ENCODE results near the gene IRX1. TPM values are rescaled to one million over a fixed set of nuclear protein-coding genes. Genes with fewer than 3 reads are reported as not detected.

IRX1 gene
- 0.62 TPM for total RNA-seq

DNA sequence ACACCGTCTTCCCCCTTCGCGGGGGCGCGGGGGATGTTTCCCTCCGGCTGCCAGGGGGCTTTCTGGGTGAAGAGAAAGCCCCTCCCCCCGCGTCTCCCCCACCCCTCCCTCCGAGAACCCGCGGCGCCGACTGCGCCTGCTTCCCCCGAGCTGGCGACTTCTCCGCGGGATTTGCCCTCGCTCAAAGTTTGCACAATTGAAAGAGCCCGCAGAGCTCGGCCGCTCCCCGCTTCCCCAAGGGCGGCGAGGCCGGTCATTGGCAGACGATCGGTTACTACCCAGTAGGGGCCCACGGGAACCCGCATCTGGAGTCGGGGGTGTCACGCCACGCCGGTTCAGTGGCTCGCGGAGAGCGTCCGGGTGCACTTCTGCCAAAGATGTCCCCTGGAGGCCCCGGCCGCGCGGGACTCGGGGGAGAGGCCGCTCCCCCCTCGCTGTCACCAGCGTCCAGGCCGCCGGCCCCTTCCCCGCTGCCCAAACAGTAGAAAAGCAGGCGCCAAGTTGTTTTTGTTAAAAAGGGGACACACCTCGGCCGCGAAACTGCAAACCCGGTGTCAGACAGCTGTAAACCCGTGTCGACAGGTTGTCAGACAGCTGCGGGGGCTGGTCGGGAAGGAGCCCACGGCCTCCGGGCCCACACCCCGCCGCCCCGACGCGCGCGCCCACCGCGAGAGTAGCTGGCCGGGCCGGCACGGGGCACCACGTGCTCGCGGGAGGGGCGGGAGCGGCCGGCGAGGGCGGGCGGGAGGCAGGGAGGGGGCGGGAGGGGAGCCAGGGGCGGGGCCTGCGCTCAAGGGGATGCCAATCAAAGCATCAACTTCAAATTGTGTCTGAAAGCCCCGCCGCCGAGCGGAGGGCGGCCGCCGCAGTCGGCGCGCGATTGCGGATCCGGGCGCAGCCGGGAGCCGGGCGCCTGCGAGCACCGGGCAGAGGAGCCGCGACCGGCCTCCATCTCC is at the start of gene IRX1:
Gene IRX1 (plus strand): TSS at position 827 of the 956 bp plus-strand sequence. CDS start 274 bp downstream, outside the sequence.
- ATAC-seq, result peak; percentile 41
- no peak for DNase-seq (ENCODE audit: low spot score)
- intact Hi-C loops (cut with DNase I), result no loop called here

DNA sequence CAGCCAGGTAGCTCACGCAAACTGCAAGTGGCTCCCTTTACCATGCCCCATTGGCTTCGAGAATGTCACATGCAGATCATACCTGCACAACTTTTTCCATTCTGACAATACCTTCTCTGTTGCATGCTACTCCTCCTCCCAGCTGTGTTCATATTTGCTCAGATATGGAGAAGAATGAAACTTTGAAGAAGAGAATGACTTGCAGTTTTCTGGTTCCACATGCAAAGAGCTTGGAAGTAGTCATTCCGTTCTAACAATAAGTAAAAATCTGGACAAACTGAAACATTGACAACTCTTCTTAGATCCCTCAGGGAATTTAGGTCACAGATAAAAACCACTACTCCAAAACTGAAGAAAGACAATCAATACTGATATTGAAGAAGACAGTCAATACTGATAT is 49.6 kb upstream of the IRX1 start:
- intact Hi-C loops (cut with DNase I), result no loop called here
- DNase-seq (ENCODE audit: low spot score) (no peak), ATAC-seq (no peak)

DNA sequence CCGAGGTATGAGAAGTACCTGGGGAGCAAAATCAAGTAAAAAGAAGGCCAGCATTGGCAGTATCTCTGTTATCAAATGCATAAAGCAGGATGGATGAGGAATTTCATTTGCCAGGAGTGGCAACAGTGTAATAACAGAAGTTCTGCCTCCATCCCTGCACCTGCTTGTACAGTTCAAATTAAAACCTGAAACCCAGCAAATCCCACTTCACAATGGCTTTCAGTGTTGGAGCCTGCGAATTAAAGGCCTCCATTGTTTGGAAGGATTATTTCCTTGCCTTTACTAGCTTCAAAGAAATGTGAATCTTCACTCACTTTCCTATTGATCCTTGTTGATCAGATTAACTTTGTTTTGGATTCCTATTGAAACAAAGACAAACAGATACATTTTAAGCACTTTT is 31.5 kb upstream of the IRX1 start:
- intact Hi-C loops (cut with DNase I), result no loop called here
- ATAC-seq (no peak), DNase-seq (ENCODE audit: low spot score) (no peak)

DNA sequence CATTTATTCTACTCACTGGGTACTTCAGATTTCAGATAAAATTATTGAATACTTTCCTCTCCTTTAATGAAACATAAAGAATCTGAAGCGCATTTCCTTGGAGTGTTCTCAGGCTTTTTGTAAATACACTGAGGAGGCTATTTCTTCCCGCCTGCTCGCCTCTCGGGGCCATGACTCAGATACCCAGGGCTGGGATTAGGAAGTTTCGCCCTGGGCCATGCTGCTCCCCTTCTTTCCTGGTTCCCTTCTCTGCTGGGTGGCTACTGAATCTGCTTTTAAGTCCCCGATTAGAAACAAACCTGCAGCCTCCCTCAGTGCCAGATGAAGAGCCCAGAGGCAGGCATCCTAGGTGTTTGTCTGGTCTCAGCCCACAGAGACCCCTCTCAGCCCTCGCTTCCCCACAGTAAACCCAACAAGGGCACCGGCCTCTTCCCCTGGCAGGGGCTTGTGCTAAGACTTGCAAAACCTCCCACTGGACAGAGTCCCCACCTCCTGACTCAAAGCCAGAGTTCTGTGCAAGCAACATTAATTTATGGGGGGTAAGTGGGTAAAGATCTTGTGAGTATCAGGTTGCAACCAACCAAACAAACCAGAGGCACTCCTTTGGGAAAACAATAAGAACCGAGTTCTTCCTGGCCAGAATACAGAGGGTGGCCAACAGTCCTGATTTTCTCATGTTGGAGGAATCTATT is 30.7 kb upstream of the IRX1 start:
- DNase-seq (ENCODE audit: low spot score) (no peak), ATAC-seq (no peak)
- intact Hi-C loops (cut with DNase I), result no loop called here

DNA sequence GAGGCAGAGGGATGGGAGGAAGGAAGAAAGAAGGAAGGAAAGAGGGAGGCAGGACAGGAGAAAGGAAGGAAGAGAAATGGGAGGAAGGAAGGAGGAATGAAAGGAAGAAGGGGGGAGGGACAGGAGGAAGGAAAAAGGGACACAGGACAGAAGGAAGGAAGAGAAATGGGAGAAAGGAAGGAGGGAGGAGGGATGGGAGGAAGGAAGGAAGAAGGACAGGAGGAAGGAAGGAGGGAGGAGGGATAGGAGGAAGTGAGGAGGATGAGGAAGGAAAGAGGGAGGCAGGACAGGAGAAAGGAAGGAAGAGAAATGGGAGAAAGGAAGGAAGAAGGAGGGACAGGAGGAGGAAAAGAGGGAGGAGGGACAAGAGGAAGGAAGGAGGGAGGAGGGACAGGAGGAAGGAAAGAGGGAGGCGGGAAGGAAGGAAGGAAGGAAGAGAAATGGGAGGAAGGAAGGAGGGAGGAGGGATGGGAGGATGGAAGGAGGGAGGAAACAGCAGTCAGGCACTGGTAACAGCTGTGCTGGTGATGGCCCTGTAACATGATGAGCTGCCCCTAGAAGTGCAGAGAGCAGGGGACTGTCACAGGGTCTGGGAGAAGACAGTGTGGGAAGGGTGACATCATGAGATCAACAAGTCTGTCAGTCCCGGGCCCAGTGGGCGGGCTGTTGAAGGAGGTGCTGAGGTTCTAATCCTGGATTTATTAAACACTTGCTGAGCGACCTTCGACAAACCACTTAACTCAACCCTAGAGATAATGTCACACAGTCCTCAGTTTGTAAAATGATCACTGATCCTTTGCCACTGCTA is 10.7 kb upstream of the IRX1 start:
- no peak for DNase-seq (ENCODE audit: low spot score)
- intact Hi-C loops (cut with DNase I), result no loop called here
- ATAC-seq, result no peak

DNA sequence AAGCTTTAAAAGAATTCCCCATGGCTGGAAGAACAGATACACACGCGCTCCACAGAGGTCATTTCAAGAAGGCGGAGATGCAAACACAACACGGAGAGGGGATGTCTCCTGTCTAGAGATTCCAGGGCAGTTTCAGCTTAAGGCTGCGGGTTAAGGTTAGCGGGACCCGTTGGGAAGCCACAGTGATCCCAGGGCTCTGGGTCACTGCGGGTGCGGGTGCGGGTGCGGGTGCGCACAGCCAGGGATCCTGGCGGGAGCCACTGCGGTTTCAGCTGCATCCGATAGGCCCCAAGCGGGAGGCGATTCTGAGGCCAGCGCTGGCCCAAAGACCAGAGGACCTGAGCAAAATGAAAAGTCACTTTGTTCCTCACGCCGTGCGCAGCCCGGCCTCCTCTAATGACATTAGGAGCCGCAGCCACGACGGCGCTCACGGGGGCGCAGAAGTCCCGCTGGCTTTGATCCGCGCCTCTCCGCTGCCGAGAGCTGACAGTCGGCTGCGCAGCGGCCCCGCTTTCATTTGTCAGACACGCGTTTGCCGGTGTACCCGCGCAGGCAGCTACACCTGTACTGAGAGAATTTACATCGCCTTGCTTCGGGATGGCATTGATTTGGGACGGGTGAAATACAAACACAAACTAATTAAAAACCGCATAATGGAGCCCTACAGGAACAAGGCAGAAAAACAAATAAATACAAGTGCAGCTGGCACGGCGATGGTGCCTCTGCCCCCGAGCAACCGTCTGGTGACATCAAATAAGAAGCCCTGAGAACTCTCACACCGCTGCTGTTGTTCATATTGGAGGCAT is 5.3 kb upstream of the IRX1 start:
- intact Hi-C loops (cut with DNase I), result no loop called here
- no peak for DNase-seq (ENCODE audit: low spot score)
- ATAC-seq, result peak; percentile 14

DNA sequence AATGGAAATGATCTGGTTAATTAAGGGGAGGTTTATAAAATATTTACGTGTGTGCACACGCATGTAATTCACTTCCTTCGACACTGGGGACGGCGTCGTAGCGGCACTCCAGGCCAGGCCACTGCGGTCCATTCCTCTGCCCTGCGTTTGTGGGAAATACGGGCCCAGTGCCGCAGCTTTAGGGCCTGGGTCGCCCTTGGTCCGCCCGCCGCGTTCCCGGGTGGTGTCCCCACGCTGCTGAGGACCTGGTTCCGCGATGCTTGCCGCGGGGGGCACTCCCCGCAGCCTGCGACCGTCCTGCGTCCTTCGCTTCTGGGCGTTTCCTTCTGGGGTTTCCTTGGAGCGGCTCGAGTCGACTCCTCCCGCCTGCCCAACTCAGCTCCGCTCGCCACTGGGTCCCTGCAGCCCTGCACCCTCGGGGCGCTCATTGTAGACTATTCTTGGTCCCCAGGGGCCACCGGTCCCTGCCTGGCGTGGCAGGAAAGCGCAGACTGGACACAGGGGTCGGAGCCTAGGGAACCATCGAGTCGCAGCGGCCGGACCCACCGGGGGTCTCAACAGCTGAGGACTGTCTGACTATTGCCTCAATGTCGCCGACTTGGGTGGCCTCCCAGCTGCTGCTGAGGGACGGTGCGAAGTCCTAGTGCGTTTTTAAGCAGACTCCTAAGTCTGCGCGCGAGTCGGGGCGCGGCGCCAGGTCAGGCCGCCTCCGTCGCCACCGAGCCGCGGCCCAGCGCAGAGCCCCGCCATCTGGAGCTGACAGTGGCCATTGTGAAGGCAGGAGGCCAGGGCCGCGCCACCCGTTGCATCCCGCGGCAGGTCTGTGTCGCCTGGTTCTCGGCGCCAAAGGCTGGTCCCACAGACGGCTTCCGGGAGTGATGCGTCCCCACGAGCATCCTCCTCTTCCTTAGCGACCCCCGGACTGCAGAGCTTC is 4.4 kb upstream of the IRX1 start:
- DNase-seq (ENCODE audit: low spot score), result no peak
- peak; percentile 19 for ATAC-seq
- intact Hi-C loops (cut with DNase I), result no loop called here

DNA sequence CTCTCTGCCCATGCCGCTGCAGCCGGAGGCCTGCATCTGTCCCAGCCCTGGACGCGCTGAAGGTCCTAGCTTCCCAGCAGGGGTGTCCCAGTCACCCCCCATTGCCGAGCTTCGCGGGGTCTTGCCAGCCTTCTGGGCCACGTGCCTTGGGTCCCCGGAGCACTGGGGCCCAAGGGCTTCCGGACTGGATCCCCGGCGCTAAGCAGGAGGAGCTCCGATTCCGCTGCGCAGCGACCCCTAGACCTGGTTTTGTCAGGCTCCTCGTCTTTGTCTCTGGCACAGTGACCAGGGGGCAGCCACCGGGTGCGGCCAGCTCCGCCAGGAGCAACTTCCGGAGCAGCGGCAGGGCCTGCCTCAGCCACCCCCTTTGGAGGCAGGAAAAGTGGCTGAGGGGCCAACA is 3.3 kb upstream of the IRX1 start:
- ATAC-seq (no peak), DNase-seq (ENCODE audit: low spot score) (no peak)
- intact Hi-C loops (cut with DNase I), result no loop called here

DNA sequence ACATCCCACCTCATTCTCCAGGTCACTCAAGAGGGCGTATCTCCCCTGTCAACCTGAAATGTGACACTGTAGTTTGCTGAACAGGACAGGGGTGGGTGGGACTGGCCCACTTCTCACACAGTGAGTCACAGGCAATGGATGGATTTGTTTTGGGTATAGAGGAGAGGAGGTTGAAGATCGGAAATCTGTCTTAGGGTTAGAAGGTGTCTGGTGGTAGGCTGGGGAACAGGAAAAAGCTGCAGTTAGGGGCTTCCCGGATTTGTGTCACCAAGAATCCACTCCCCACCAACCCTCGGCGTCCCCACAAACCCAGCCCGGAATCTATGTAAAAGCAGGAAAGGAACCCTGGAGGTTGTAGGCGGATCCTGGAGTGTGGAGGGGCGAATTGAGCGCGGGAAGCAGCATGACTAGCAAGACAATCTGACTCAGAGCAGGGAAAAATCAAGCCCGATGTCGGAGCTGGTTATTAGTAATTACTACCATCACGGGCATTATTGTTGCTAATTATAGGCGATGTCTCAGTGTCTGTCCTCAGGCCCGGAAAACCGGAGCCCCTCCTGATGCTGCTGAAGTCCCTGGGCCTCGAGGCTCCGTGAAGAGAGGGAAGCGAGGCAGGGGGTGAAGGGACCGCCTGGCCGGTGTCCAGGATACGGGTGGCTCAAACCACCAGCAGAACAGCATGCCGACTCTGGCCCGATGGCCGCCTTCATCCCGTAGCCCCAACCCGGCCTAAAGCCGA is 1.7 kb upstream of the IRX1 start:
- ATAC-seq, result no peak
- no peak for DNase-seq (ENCODE audit: low spot score)
- intact Hi-C loops (cut with DNase I), result no loop called here

DNA sequence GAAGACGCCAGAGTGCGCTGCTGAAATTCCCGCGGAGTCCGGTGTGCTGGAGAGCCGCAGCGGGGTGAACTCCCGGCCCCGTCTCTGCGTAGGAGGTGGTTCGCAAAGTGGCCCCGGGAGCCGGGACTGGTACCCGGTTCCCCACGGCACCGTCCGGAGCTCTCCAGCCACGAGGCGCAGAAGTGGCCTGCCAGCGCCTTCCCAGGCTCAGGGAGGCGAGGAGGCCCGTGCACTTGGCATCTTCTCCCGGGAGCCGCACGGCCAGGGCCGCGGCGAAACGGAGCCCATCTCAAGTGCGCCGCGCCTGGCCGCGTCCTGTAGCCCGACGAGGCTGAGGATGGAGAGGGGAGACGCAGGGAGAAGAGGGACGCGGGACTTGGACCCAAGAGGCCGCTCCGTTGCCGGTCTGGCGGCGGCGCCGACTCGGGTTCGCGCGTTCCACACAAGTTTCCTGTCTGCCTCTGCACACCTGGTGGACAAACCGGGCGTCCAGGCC is 1.1 kb upstream of the IRX1 start:
- DNase-seq (ENCODE audit: low spot score), result no peak
- intact Hi-C loops (cut with DNase I), result no loop called here
- peak; percentile 48 for ATAC-seq

DNA sequence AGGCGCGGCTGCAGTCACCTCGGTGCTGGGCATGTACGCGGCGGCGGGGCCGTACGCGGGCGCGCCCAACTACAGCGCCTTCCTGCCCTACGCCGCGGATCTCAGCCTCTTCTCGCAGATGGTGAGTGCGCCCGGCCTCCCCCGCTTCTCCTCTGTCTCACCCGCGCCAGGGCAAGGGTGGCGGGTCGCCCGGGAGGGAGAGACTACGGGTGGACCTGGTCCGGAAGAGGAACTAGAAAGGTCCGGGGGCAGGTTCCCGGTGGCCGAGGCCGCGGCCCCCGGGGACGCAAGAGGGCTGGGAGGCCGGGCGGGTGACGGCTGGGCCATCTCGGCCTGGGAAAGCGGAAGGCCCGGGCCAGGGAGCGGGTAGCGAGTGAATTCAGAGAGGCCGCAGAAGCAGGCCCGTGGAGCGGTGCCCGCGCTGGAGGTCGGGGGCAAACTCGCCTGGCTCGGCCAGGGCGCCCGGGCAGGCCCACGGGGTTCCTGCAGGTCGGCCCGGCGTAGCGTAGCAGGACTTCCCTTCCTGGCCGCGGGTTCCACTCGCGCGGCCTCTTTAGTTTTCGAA is 711 bp downstream of the IRX1 start:
- intact Hi-C loops (cut with DNase I), result no loop called here
- ATAC-seq (no peak), DNase-seq (ENCODE audit: low spot score) (no peak)

DNA sequence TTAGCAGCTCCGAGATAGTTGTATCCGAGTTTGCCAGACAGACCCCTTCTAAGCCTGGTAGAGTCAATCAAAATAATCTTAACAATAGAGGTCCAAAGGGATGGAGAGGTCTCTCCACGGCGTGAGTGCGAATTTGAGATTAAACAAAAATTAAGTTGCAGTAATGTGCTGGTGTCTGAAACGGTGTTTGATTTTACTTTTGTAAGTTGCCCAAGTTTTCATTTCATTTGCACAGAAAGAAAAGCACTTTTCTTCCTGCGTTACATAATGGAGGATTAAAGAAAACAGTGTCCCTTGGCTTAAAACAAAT is 1.2 kb downstream of the IRX1 start:
- ATAC-seq (no peak), DNase-seq (ENCODE audit: low spot score) (no peak)
- intact Hi-C loops (cut with DNase I), result no loop called here

DNA sequence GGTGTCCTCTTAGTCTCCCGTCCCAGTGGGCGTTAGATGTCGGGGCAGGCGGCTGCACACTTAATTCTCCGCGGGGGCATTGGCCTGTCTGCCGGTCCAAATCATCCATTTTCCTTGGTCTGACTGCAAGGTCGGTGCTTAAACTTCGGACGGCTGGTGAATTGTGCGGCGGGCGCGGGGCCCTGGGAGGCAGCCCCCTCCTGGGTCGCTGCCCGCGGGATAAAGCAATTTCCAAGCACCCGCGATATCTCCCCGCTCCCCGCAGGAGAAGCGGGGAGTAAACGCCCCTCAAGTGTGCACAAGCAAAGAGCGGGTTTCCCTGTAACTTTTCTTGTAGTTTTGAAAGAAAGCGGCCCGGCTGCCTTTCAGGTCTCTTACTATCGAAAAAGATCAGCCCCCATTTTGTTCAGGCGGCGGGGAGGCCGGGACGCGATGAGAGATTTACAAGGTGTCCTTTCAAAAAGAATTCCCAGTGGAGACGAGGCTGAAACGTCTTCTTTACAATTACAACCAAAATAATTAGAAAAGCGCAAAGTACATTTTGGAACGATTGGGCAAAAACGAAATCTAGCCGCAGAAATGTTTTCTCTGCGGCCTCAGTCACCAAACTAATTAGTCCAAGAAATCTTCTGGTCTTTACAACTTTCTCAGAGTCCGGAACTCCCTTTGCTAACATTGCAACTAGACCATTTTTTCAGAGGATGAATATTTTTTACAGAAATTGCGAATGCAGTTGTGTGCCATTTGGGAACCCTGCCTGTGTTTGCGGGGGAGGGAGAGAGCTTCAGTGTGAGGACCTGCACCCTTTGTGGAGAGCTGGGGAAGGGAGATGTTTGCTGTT is 1.8 kb downstream of the IRX1 start:
- no peak for ATAC-seq
- intact Hi-C loops (cut with DNase I), result no loop called here
- no peak for DNase-seq (ENCODE audit: low spot score)

DNA sequence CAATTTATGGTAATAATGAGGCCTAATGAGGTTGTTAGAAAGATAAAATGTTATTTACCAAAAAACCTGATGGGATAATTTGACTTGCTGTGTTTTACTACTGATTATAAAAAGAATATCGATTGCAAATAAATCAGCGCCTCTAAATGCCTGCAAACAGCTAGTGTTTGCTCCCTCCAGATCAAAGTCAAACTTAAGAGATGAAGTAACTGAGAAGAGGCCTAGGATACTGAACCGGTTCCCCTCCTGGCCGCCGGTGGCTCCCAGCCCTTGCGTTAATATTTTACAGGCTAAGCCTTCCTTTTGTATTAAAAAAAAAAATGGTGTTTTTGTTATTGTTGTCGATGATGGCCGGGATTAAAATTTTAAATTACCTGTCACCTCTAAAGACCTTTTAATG is 2.6 kb downstream of the IRX1 start:
- intact Hi-C loops (cut with DNase I), result no loop called here
- DNase-seq (ENCODE audit: low spot score) (no peak), ATAC-seq (no peak)

DNA sequence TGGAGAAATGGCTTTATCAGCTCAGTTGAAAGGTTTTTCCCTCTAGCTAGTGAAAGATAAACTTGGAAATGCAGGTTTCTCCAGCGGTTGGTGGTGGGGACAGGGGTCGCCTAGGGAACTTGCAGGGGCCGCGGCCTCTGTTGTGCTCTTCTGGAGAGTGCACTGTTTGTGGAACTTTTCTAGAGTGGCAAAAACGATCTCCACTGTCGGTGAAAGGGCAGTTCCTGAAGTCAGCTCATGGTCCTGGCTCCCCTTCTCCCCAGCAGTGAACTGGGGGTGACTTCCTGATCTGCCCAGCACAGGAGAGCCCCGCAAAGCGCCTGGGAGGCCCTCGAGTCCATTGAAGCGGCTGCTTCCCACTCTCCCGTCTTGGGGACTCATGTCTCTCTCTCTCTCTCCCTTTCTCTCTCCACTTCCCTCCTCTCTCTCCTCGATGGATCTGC is 3.2 kb downstream of the IRX1 start:
- ATAC-seq (no peak), DNase-seq (ENCODE audit: low spot score) (no peak)
- intact Hi-C loops (cut with DNase I), result no loop called here
